Mucosa of stomach (tissue), 1 donor: Measurements from ENCODE around the gene LAMC1.

Source experiments
- H3K27me3 ChIP-seq: one replicate; pipeline ENCODE4 v1.7.0; 2013; ENCODE audit warnings: mild to moderate bottlenecking, low read length; ENCODE audit not compliant: control insufficient read depth, insufficient read depth
- H3K36me3 ChIP-seq: one replicate; pipeline ENCODE4 v1.7.0; 2013; ENCODE audit warnings: low read length; ENCODE audit not compliant: control insufficient read depth, insufficient read depth
- H3K4me1 ChIP-seq: one replicate; pipeline ENCODE4 v1.7.0; 2013; ENCODE audit warnings: mild to moderate bottlenecking, low read length; ENCODE audit not compliant: control insufficient read depth, insufficient read depth
- H3K4me3 ChIP-seq: one replicate; pipeline ENCODE4 v1.7.0; 2013; ENCODE audit warnings: low read length
- H3K9ac ChIP-seq: one replicate; pipeline ENCODE4 v1.7.0; 2013; ENCODE audit warnings: mild to moderate bottlenecking, low read length, moderate library complexity
- H3K9me3 ChIP-seq: one replicate; pipeline ENCODE4 v1.7.0; 2013; ENCODE audit warnings: mild to moderate bottlenecking, low read length, moderate library complexity; ENCODE audit not compliant: control insufficient read depth
- donor health status: Pancreatic carcinoma.

The LAMC1 gene

DNA sequence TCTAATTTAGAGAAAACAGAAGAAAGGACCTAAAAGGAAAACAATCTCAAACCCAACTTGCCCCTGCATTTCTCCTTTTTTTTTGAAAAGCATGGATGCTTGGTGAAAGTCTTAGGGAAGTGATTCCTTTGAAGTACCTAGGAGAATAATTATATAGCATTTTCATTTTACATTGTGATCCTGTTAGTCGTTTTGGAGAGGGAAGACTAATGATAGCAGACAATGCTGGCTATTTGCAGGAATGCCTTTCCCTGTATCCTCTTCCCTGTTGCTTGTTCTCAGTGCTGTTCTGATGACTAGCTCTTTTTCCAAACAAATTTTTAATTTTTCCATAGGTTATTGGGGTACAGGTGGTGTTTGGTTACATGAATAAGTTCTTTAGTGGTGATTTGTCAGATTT, 53.9 kb downstream of the LAMC1 start:
- Histone ChIP-seq H3K4me1 (peaks cover 12% of the 10 kb centered on the region), H3K9me3 (no peaks in the 10 kb centered on the region)

GRCh38 chr1:183079712-183080388, 56.6 kb downstream of the LAMC1 start:
- no peak overlapping the region for H3K9ac ChIP-seq
- no peaks in the 10 kb centered on the region for H3K36me3 ChIP-seq
- H3K4me1 ChIP-seq, result peaks cover 11% of the 10 kb centered on the region
- no peaks in the 10 kb centered on the region for H3K27me3 ChIP-seq
- H3K4me3 ChIP-seq, result no peak overlapping the region
- H3K9me3 ChIP-seq, result no peaks in the 10 kb centered on the region

More for the DNA sequence above, 53.9 kb downstream of the LAMC1 start:
- no peaks in the 10 kb centered on the region for H3K36me3 ChIP-seq
- H3K9ac ChIP-seq, result no peak overlapping the region
- H3K4me3 ChIP-seq, result no peak overlapping the region
- no peaks in the 10 kb centered on the region for H3K27me3 ChIP-seq

- Histone ChIP-seq H3K9ac (no peak overlapping the region), H3K4me3 (no peak overlapping the region), H3K4me1 (peaks cover 11% of the 10 kb centered on the region), H3K27me3 (no peaks in the 10 kb centered on the region), H3K9me3 (no peaks in the 10 kb centered on the region), H3K36me3 (no peaks in the 10 kb centered on the region)
Observed at GRCh38 chr1:183080406-183080805, 57.2 kb downstream of the LAMC1 start.

GRCh38 chr1:183081402-183082120, 58.3 kb downstream of the LAMC1 start:
- Histone ChIP-seq H3K9me3 (no peaks in the 10 kb centered on the region), H3K4me1 (peaks cover 12% of the 10 kb centered on the region), H3K36me3 (no peaks in the 10 kb centered on the region), H3K9ac (no peak overlapping the region), H3K27me3 (no peaks in the 10 kb centered on the region), H3K4me3 (no peak overlapping the region)

GRCh38 chr1:183082650-183083049, 59.4 kb downstream of the LAMC1 start:
- Histone ChIP-seq H3K36me3 (no peaks in the 10 kb centered on the region), H3K4me1 (peaks cover 23% of the 10 kb centered on the region), H3K27me3 (no peaks in the 10 kb centered on the region), H3K4me3 (no peak overlapping the region), H3K9ac (no peak overlapping the region), H3K9me3 (no peaks in the 10 kb centered on the region)

GRCh38 chr1:183087001-183087400, 63.8 kb downstream of the LAMC1 start:
- no peak overlapping the region for H3K4me3 ChIP-seq

DNA sequence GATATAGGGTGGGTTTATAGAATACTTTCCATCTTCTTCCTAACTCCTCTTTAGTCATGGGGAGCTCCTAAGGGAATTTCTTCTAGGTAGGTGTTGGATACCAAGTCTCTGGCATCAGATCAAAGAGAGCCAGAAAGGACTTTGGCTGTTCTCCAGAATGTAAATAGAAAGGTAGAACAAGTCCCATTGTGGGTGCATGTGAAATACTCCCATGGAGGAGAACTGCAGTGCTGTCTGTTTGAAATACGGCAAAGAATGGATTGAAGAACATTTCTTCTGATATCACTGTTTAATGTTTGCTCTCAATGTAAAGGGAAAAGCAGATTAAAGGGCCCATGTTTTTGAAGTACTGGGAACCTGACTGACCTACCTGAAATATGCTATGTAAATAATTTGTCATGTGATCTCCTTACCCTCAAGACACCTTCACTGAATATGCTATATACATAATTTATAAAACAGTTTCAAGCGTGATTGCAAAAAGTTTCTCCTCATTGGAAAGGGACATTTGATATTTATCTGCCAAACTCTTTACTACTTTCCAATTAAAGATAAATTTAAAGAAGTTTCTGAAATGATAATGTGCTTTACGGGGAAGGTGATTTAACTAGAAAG, 65.9 kb downstream of the LAMC1 start:
- peaks cover 37% of the 10 kb centered on the region for H3K4me1 ChIP-seq
- H3K9ac ChIP-seq, result no peak overlapping the region

More at GRCh38 chr1:183087001-183087400, 63.8 kb downstream of the LAMC1 start:
- Histone ChIP-seq H3K9me3 (no peaks in the 10 kb centered on the region), H3K36me3 (no peaks in the 10 kb centered on the region), H3K9ac (no peak overlapping the region), H3K4me1 (peaks cover 42% of the 10 kb centered on the region), H3K27me3 (no peaks in the 10 kb centered on the region)

GRCh38 chr1:183090391-183091006, 67.3 kb downstream of the LAMC1 start:
- H3K4me1 ChIP-seq, result peaks cover 37% of the 10 kb centered on the region
- H3K9me3 ChIP-seq, result no peaks in the 10 kb centered on the region
- no peak overlapping the region for H3K9ac ChIP-seq
- no peak overlapping the region for H3K4me3 ChIP-seq
- no peaks in the 10 kb centered on the region for H3K27me3 ChIP-seq
- no peaks in the 10 kb centered on the region for H3K36me3 ChIP-seq

More for the DNA sequence above, 65.9 kb downstream of the LAMC1 start:
- Histone ChIP-seq H3K4me3 (no peak overlapping the region), H3K36me3 (no peaks in the 10 kb centered on the region), H3K27me3 (no peaks in the 10 kb centered on the region), H3K9me3 (no peaks in the 10 kb centered on the region)

DNA sequence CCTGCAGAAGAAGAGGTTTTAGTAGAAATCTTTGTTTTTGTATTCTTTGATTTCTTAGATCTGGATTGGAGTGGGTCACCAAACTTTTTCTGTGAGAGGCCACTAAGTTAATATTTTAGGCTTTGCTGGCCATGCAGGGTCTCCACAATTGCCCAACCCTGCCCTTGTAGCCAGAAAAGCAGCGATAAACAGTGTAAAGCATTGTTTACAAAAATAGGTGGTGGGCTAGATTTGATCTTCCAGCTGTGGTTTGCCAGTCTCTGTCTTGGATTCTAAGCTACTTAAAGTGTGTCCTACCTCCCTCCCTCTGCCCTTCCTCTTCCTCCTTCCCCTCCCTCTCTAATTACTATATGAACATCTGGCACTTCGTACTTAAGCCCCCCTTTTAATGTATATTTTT, 68.0 kb downstream of the LAMC1 start:
- no peak overlapping the region for H3K9ac ChIP-seq

DNA sequence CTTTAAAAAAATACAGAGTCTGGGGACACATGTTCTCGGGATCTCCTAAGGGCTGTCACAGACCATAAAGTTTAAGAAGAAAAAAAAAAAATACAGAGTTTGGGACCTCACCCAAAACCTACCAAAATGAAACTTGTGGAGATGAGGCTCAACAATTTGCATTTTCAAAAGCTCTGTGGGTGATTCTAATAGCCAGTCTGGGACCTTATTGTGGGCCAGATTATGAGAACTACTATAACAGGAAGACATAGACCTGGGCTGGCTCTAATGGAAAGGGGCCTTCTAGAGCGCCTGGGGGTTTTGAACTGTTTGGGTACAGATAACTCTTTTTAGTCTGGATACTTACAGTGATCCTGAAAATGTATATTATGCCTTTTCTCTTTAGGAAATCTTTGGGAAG, 69.1 kb downstream of the LAMC1 start:
- Histone ChIP-seq H3K9ac (no peak overlapping the region), H3K4me3 (no peak overlapping the region), H3K9me3 (no peaks in the 10 kb centered on the region), H3K4me1 (peaks cover 28% of the 10 kb centered on the region), H3K27me3 (no peaks in the 10 kb centered on the region), H3K36me3 (no peaks in the 10 kb centered on the region)

More for the DNA sequence above, 68.0 kb downstream of the LAMC1 start:
- Histone ChIP-seq H3K4me3 (no peak overlapping the region), H3K4me1 (peaks cover 37% of the 10 kb centered on the region), H3K9me3 (no peaks in the 10 kb centered on the region), H3K36me3 (no peaks in the 10 kb centered on the region), H3K27me3 (no peaks in the 10 kb centered on the region)

DNA sequence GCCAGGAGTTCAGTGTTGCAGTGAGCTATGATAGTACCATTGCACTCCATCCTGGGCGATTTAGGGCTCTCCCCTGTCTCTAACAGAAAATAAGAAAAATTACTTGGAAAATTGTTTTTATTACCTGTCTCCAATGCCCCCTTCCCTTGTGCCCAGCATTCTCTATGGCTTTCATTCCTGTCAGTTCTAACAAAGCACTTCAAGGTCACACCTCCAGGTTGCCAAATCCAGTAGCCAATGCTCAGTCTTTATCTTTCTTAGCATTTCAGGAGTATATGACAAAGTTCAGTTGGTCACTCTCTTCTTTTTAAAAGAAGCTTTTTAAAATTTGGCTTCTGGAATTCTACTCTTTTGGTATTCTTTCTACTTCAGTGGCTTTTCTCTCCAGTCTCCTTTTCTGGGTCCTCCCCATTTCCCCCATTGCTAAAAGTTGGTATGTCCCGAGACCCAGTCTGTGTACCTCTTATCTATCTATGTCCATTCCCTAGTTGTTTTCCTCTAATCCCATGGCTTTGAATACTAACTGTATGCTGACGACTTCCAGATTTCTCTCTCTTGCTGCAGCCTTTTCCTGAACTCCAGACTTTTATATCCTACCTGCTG, 69.9 kb downstream of the LAMC1 start:
- no peaks in the 10 kb centered on the region for H3K27me3 ChIP-seq
- no peak overlapping the region for H3K9ac ChIP-seq
- H3K4me3 ChIP-seq, result no peak overlapping the region
- H3K9me3 ChIP-seq, result no peaks in the 10 kb centered on the region
- peaks cover 27% of the 10 kb centered on the region for H3K4me1 ChIP-seq
- no peaks in the 10 kb centered on the region for H3K36me3 ChIP-seq
